ENCODE results near the gene PGM3. TPM values are rescaled to one million over a fixed set of nuclear protein-coding genes. Genes with fewer than 3 reads are reported as not detected.

Gene PGM3
- polyA plus RNA-seq, 3 donors, result 4.0 to 4.8 (median 4.6) TPM

- Mint-ChIP-seq H3K4me1 (no peaks in the 10 kb centered on the region), H3K9me3 (no peaks in the 10 kb centered on the region), H3K27me3 (ENCODE audit: low read depth in 3 of 3) (peaks cover 1 to 9% (median 2%) of the 10 kb centered on the region in 3 donors), H3K36me3 (no peaks in the 10 kb centered on the region), H3K4me3 (no peak overlapping the region), H3K27ac (no peak overlapping the region)
- intact Hi-C loops (cut with micrococcal nuclease), result no loop called here
- Histone ChIP-seq H4K20me1 (ENCODE audit: insufficient read depth, low read length) (no peaks in the 10 kb centered on the region), H2AFZ (ENCODE audit: insufficient read depth, low read depth, low read length, poor library complexity, severe bottlenecking) (no peak overlapping the region), H3K27me3 (ENCODE audit: control insufficient read depth in 2 of 2, insufficient read depth in 2 of 2, low read length in 2 of 2) (no peaks in the 10 kb centered on the region), H3K36me3 (replicated peaks in 1 of 2; ENCODE audit: control insufficient read depth in 1 of 2, insufficient read depth in 2 of 2, low read length in 2 of 2) (no peaks in the 10 kb centered on the region), H3K9ac (ENCODE audit: insufficient read depth, low read length, poor library complexity, severe bottlenecking) (no peak overlapping the region), H3K4me3 (replicated peaks in 1 of 3; ENCODE audit: low read depth in 2 of 3, low read length in 3 of 3) (no peak overlapping the region), H3K4me1 (ENCODE audit: control insufficient read depth in 1 of 2, insufficient read depth in 2 of 2, low read length in 2 of 2) (no peaks in the 10 kb centered on the region), H3K27ac (ENCODE audit: low read depth in 1 of 2, low read length in 2 of 2) (no peak overlapping the region), H3K79me2 (ENCODE audit: insufficient read depth, low read length) (no peaks in the 10 kb centered on the region), H3K9me3 (replicated peaks in 1 of 2; ENCODE audit: control insufficient read depth in 1 of 2, insufficient read depth in 1 of 2, low read length in 2 of 2) (no peaks in the 10 kb centered on the region), H3K4me2 (replicated peaks; ENCODE audit: extremely low read depth, low read length, poor library complexity, severe bottlenecking) (no peak overlapping the region)
- no peak for TF ChIP-seq CTCF (IDR thresholded peaks at IDR 0.05)
- no peak for DNase-seq
- WGBS (ENCODE audit: insufficient coverage), result no CpG with 5 or more reads among the region's 1 CpG
Observed at GRCh38 chr6:83231146-83231545, 38.1 kb upstream of the PGM3 start.

GRCh38 chr6:83226517-83226916 is 33.5 kb upstream of the PGM3 start:
- Mint-ChIP-seq H3K27ac (no peak overlapping the region), H3K9me3 (no peaks in the 10 kb centered on the region), H3K36me3 (no peaks in the 10 kb centered on the region), H3K4me3 (no peak overlapping the region), H3K27me3 (ENCODE audit: low read depth in 3 of 3) (peaks cover 0 to 5% (median 1%) of the 10 kb centered on the region in 3 donors), H3K4me1 (no peaks in the 10 kb centered on the region)
- H3K4me2 ChIP-seq (replicated peaks; ENCODE audit: extremely low read depth, low read length, poor library complexity, severe bottlenecking), result no peak overlapping the region
- H3K36me3 ChIP-seq (replicated peaks in 1 of 2; ENCODE audit: control insufficient read depth in 1 of 2, insufficient read depth in 2 of 2, low read length in 2 of 2), result no peaks in the 10 kb centered on the region
- H3K79me2 ChIP-seq (ENCODE audit: insufficient read depth, low read length), result no peaks in the 10 kb centered on the region
- DNase-seq, result no peak
- H3K9me3 ChIP-seq (replicated peaks in 1 of 2; ENCODE audit: control insufficient read depth in 1 of 2, insufficient read depth in 1 of 2, low read length in 2 of 2), result no peaks in the 10 kb centered on the region
- intact Hi-C loops (cut with micrococcal nuclease), result loop anchor here (10.0 kb wide), 1 partner anchor 288 kb away; the partner anchor contains the start of gene PRSS35 (in 2 of the 2)
- H3K9ac ChIP-seq (ENCODE audit: insufficient read depth, low read length, poor library complexity, severe bottlenecking), result no peak overlapping the region
- H4K20me1 ChIP-seq (ENCODE audit: insufficient read depth, low read length), result no peaks in the 10 kb centered on the region
- WGBS (ENCODE audit: insufficient coverage), result no CpG with 5 or more reads among the region's 1 CpG
- H3K4me3 ChIP-seq (replicated peaks in 1 of 3; ENCODE audit: low read depth in 2 of 3, low read length in 3 of 3), result no peak overlapping the region
- H3K4me1 ChIP-seq (ENCODE audit: control insufficient read depth in 1 of 2, insufficient read depth in 2 of 2, low read length in 2 of 2), result no peaks in the 10 kb centered on the region
- H3K27me3 ChIP-seq (ENCODE audit: control insufficient read depth in 2 of 2, insufficient read depth in 2 of 2, low read length in 2 of 2), result no peaks in the 10 kb centered on the region
- H2AFZ ChIP-seq (ENCODE audit: insufficient read depth, low read depth, low read length, poor library complexity, severe bottlenecking), result no peak overlapping the region
- H3K27ac ChIP-seq (ENCODE audit: low read depth in 1 of 2, low read length in 2 of 2), result no peak overlapping the region
- no peak for TF ChIP-seq CTCF (IDR thresholded peaks at IDR 0.05)

Measured in CD14-positive monocyte (primary cell).